Measurements from ENCODE around the gene CLRN1.

The CLRN1 gene

DNA sequence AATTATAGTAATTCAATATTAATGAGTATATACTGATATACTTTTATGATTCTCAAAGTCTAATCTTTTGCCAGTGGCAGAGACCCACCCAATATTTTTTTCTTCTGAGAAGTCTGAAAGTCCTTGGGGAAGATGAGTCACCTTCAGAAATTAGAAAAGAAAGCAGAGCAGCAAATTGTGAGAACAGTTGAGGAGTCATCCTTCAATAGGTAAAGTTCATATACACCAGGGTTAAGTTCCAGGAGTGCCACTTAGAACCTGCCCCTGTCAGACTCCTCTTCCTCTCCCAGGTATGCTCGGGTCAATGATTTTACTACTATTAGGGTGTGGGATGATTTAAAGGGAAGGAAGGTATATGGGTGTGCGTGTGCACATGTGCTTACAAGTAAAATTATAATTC is 7.1 kb downstream of the CLRN1 start:
- in situ Hi-C loops (cut with MboI; ENCODE audit: low sequenced_read_pairs, unreplicated experiment) = no loop called here
- TF ChIP-seq, protein P1, sequence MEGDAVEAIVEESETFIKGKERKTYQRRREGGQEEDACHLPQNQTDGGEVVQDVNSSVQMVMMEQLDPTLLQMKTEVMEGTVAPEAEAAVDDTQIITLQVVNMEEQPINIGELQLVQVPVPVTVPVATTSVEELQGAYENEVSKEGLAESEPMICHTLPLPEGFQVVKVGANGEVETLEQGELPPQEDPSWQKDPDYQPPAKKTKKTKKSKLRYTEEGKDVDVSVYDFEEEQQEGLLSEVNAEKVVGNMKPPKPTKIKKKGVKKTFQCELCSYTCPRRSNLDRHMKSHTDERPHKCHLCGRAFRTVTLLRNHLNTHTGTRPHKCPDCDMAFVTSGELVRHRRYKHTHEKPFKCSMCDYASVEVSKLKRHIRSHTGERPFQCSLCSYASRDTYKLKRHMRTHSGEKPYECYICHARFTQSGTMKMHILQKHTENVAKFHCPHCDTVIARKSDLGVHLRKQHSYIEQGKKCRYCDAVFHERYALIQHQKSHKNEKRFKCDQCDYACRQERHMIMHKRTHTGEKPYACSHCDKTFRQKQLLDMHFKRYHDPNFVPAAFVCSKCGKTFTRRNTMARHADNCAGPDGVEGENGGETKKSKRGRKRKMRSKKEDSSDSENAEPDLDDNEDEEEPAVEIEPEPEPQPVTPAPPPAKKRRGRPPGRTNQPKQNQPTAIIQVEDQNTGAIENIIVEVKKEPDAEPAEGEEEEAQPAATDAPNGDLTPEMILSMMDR (IDR thresholded peaks at IDR 0.05; ENCODE audit: borderline replicate concordance, control extremely low read depth, extremely low read depth, insufficient read depth, missing control alignments) = no peak
- no peak for DNase-seq (ENCODE audit: low spot score)

DNA sequence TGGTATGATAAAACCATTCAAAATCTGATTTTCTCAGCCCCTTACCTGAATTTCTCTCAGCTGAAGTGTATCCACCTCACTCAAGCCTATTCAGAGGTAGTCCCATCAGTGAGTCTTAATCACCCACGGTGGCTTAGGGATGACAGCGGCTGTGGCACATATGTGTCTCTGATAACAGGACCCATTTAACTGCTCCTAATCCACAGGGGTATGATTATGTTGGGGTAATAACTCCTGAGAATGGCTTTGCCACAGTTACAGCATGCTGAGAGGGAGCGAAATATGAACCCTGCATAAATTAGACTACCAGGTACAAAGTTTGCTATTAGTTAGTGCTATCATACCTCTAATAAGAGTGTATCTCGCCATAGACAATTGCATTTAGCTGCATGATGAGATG is 10.6 kb downstream of the CLRN1 start:
- DNase-seq (ENCODE audit: low spot score) = no peak
- in situ Hi-C loops (cut with MboI; ENCODE audit: low sequenced_read_pairs, unreplicated experiment) = no loop called here
- TF ChIP-seq, protein P1 (IDR thresholded peaks at IDR 0.05; ENCODE audit: borderline replicate concordance, control extremely low read depth, extremely low read depth, insufficient read depth, missing control alignments) = no peak

DNA sequence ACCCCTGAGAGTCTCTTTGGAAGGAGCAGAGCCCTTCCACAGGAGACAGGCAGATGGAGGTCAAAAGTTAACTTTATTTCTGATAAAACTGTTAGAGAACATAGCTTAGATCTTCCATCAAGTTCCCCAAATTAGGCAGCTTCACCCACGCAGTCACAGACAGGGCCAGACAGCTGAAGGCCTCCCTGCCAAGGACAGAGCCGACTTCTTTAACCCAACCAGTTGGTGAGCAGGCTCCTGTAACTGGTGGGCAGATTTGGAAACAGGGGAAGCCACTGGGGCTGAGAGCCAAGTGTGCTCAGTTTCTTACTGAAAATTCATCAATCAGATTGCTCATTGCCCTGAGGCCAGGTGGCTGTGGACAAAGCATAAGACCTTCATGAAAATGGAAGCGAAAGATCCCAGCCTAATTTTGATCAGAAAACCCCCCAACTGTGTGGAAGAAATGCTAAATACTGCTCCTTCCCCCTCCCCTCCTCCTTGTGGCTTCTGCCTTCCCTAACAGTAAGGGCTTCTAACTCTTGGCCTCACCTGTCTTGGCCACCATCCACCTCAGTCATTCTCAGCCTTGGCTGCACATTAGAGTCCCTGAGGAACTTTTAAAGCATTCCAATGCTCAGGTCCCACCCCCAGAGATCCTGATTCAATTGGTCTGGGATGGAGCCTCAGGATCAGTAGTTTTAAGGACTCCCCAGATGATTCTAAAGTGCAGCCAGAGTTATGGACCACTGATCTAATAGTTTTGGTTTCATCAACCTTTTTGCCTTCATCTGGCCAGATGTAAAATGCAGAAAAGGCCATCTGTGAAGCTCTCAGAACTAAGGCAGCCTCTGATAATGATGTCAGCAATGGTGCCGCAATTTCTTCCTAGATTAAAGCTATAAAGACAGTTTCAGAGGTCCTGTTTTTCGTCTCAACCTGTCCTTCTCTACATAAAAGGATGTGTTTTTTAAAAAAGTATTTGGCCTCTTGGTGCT is 11.5 kb downstream of the CLRN1 start:
- DNase-seq (ENCODE audit: low spot score) = no peak
- in situ Hi-C loops (cut with MboI; ENCODE audit: low sequenced_read_pairs, unreplicated experiment) = no loop called here
- TF ChIP-seq, protein P1 (IDR thresholded peaks at IDR 0.05; ENCODE audit: borderline replicate concordance, control extremely low read depth, extremely low read depth, insufficient read depth, missing control alignments) = no peak

DNA sequence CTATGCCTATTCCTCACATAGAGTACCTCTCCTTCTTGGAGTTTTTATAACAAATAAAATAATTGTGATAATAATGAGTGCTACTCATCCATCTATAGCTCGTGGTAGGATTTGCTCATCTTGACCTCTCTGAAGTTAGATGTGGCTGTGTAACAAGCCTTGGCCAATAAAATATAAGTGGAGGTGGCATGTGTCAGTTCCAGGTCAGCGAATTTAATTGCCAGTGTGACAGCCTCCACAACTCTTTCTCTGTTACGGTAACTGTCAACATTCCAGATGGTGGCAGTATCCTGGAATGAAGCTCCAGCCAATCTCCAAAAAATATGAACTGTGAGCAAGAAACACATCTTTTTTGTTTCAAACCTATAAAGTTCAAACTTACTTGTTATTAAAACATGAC is 13.8 kb downstream of the CLRN1 start:
- DNase-seq (ENCODE audit: low spot score) = no peak
- in situ Hi-C loops (cut with MboI; ENCODE audit: low sequenced_read_pairs, unreplicated experiment) = no loop called here
- TF ChIP-seq, protein P1 (IDR thresholded peaks at IDR 0.05; ENCODE audit: borderline replicate concordance, control extremely low read depth, extremely low read depth, insufficient read depth, missing control alignments) = no peak

DNA sequence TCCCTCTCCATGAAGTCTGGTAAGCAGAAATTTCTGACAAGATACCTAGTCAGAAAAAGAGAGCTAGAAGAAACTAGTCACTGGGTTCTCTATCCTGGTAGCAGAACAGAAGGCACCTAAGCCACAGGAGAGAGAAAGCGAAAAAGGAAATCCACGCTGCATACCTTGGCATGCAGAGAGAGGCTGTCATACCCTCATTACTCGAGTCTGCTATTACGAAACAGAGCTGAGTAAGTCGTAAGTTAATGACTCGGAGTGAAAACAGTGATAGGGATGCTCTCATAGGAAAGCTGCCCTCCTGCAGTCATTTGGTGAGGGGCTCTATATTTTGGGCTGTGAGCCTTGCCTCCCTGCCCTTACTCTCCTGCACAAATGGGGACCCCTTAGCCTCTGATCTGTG is 16.2 kb downstream of the CLRN1 start:
- in situ Hi-C loops (cut with MboI; ENCODE audit: low sequenced_read_pairs, unreplicated experiment) = no loop called here
- no peak for DNase-seq (ENCODE audit: low spot score)
- TF ChIP-seq, protein P1 (IDR thresholded peaks at IDR 0.05; ENCODE audit: borderline replicate concordance, control extremely low read depth, extremely low read depth, insufficient read depth, missing control alignments) = no peak

DNA sequence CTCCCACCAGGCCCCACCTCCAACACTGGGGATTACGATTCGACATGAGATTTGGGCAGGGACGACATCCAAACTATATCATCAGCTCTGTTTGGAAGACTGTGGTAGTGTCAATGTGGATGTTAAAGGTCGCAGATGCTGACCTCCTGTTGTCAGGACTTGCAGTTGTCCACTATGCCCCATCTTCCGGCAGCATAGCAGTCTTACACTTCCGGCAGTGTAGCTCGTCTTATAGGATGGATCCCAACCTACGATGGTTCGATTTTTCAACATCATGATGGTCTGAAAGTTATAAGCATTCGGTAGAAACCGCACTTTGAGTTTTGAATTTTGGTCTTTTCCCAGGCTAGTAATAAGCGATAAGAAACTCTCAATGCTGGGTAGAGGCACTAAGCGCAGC is 20.6 kb downstream of the CLRN1 start:
- TF ChIP-seq, protein P1 (IDR thresholded peaks at IDR 0.05; ENCODE audit: borderline replicate concordance, control extremely low read depth, extremely low read depth, insufficient read depth, missing control alignments) = no peak
- DNase-seq (ENCODE audit: low spot score) = no peak
- in situ Hi-C loops (cut with MboI; ENCODE audit: low sequenced_read_pairs, unreplicated experiment) = no loop called here
